ENCODE results near the gene TMC7. TPM values are rescaled to one million over a fixed set of nuclear protein-coding genes. Genes with fewer than 3 reads are reported as not detected.

Gene TMC7
- total RNA-seq, 1 donor from 2014 or later = 5.0 TPM

DNA sequence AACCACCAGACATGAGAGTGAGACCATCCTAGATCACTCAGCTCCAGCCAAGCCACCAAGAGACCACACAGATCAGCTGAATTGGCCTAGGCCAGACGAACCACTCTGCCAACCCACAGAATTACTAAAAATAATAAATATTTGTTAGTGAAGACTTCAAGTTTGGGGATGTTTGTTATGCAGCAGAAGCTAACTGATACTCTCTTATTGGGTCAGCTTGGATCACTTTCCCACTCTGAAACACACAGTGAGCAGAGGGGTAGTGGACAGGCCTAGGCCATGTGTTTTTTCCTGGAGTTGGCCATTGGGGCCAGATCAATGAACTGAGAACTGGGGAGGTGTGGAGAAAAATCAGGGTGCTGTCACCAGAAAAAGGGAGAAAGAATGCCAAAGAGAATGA is 114.4 kb downstream of the TMC7 start:
- TF ChIP-seq, protein P1, sequence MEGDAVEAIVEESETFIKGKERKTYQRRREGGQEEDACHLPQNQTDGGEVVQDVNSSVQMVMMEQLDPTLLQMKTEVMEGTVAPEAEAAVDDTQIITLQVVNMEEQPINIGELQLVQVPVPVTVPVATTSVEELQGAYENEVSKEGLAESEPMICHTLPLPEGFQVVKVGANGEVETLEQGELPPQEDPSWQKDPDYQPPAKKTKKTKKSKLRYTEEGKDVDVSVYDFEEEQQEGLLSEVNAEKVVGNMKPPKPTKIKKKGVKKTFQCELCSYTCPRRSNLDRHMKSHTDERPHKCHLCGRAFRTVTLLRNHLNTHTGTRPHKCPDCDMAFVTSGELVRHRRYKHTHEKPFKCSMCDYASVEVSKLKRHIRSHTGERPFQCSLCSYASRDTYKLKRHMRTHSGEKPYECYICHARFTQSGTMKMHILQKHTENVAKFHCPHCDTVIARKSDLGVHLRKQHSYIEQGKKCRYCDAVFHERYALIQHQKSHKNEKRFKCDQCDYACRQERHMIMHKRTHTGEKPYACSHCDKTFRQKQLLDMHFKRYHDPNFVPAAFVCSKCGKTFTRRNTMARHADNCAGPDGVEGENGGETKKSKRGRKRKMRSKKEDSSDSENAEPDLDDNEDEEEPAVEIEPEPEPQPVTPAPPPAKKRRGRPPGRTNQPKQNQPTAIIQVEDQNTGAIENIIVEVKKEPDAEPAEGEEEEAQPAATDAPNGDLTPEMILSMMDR (IDR thresholded peaks at IDR 0.05) = no peak

GRCh38 chr16:19102187-19102872 is 118.6 kb downstream of the TMC7 start:
- DNase-seq = no peak

More for the DNA sequence above, 114.4 kb downstream of the TMC7 start:
- Histone ChIP-seq H3K4me3 (no peak overlapping the region), H3K27me3 (no peaks in the 10 kb centered on the region), H3K36me3 (no peaks in the 10 kb centered on the region), H3K4me1 (no peaks in the 10 kb centered on the region), H3K27ac (no peak overlapping the region), H3K9me3 (no peaks in the 10 kb centered on the region)
- ATAC-seq (no peak), DNase-seq (no peak)
- intact Hi-C loops (cut with DNase I) = no loop called here

GRCh38 chr16:19104607-19105006 is 120.9 kb downstream of the TMC7 start:
- DNase-seq (no peak), ATAC-seq (no peak)
- Histone ChIP-seq H3K27ac (no peak overlapping the region), H3K4me1 (peaks cover 18% of the 10 kb centered on the region), H3K27me3 (no peaks in the 10 kb centered on the region), H3K36me3 (no peaks in the 10 kb centered on the region), H3K9me3 (no peaks in the 10 kb centered on the region), H3K4me3 (no peak overlapping the region)
- TF ChIP-seq, protein P1 (IDR thresholded peaks at IDR 0.05) = no peak
- intact Hi-C loops (cut with DNase I) = no loop called here

More at GRCh38 chr16:19102187-19102872, 118.6 kb downstream of the TMC7 start:
- TF ChIP-seq, protein P1 (IDR thresholded peaks at IDR 0.05) = no peak
- intact Hi-C loops (cut with DNase I) = no loop called here
- H3K36me3 ChIP-seq = no peaks in the 10 kb centered on the region
- H3K27me3 ChIP-seq = no peaks in the 10 kb centered on the region
- no peak overlapping the region for H3K4me3 ChIP-seq
- no peaks in the 10 kb centered on the region for H3K9me3 ChIP-seq
- H3K4me1 ChIP-seq = peaks cover 13% of the 10 kb centered on the region
- no peak for ATAC-seq
- H3K27ac ChIP-seq = no peak overlapping the region

DNA sequence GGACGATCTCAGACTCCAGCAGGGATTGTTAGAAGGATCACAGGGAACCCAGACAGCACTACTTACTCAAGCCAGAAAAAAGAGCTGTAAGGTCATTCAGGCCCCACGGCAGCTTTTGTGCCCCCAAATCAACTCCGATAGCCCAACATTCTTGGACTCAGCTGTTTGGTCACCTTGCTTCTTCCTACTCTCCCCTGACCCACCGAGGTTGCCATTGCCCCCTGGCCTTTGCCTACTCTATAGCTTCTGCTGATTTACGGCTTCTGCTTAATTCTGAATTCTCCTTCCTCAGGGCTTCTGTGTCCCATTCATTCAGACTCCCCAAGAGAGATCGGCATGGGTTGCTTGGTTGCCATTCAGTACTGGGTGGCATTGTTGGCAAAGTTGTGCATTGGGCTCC is 121.4 kb downstream of the TMC7 start:
- Histone ChIP-seq H3K36me3 (no peaks in the 10 kb centered on the region), H3K9me3 (no peaks in the 10 kb centered on the region), H3K4me3 (no peak overlapping the region), H3K4me1 (peaks cover 18% of the 10 kb centered on the region), H3K27me3 (no peaks in the 10 kb centered on the region), H3K27ac (no peak overlapping the region)
- intact Hi-C loops (cut with DNase I) = no loop called here
- TF ChIP-seq, protein P1 (IDR thresholded peaks at IDR 0.05) = no peak
- DNase-seq (no peak), ATAC-seq (no peak)

- TF ChIP-seq, protein P1 (IDR thresholded peaks at IDR 0.05) = no peak
- intact Hi-C loops (cut with DNase I) = no loop called here
- DNase-seq = no peak
- Histone ChIP-seq H3K36me3 (no peaks in the 10 kb centered on the region), H3K4me1 (peaks cover 18% of the 10 kb centered on the region), H3K27ac (no peak overlapping the region), H3K4me3 (no peak overlapping the region), H3K9me3 (no peaks in the 10 kb centered on the region), H3K27me3 (no peaks in the 10 kb centered on the region)
- ATAC-seq = peak; percentile 52
Observed at GRCh38 chr16:19105891-19106624, 122.3 kb downstream of the TMC7 start.

Data from upper lobe of right lung (tissue), 1 donor.